Measurements from ENCODE around the gene SPOCK2.

- no peak for TF ChIP-seq SP2 (tag by site-specific recombination; IDR thresholded peaks at IDR 0.05)
- TF ChIP-seq TSHZ1 (tag by site-specific recombination; IDR thresholded peaks at IDR 0.05; ENCODE audit: borderline replicate concordance), result no peak
- no peak for TF ChIP-seq PATZ1 (tag by site-specific recombination; IDR thresholded peaks at IDR 0.05)
- TF ChIP-seq MZF1 (tag by site-specific recombination; IDR thresholded peaks at IDR 0.05; ENCODE audit: borderline replicate concordance), result no peak
- TF ChIP-seq ZNF561 (tag by site-specific recombination; IDR thresholded peaks at IDR 0.05; ENCODE audit: borderline replicate concordance), result no peak
- no peak for TF ChIP-seq ZNF311 (tag by site-specific recombination; IDR thresholded peaks at IDR 0.05; ENCODE audit: borderline replicate concordance)
- no peak for TF ChIP-seq ZNF518A (tag by site-specific recombination; conservative IDR thresholded peaks at IDR 0.05; ENCODE audit: low read depth)
- TF ChIP-seq ZNF248 (tag by site-specific recombination; IDR thresholded peaks at IDR 0.05), result no peak
- no peak for TF ChIP-seq ZBTB49 (tag by site-specific recombination; IDR thresholded peaks at IDR 0.05; ENCODE audit: low read depth)
- TF ChIP-seq ZSCAN23 (tag by site-specific recombination; IDR thresholded peaks at IDR 0.05), result no peak
- no peak for TF ChIP-seq CTCF (tag by site-specific recombination; IDR thresholded peaks at IDR 0.05)
- TF ChIP-seq ZSCAN18 (tag by site-specific recombination; IDR thresholded peaks at IDR 0.05), result no peak
- no peak for TF ChIP-seq ZBTB26 (tag by site-specific recombination; optimal IDR thresholded peaks at IDR 0.05)
- no peak for TF ChIP-seq ZXDB (tag by site-specific recombination; IDR thresholded peaks at IDR 0.05)
These were observed 34.7 kb downstream of the SPOCK2 start for GRCh38 chr10:72053690-72054089.
